NB4 (cell line): ENCODE measurements around the gene ALX4.

Source experiments
- CTCF ChIP-seq: IDR thresholded peaks from one replicate; pipeline ENCODE4 v1.5.1; 2012; ENCODE audit warnings: low read depth, low read length
- MYC ChIP-seq: IDR thresholded peaks from 2 replicates; pipeline ENCODE4 v1.6.1; 2011; ENCODE audit warnings: low read depth, low read length
- POLR2A ChIP-seq: IDR thresholded peaks from 2 replicates; pipeline ENCODE4 v1.6.1; 2011; ENCODE audit warnings: mild to moderate bottlenecking; ENCODE audit not compliant: insufficient read length; ENCODE audit errors: extremely low read depth

- TF ChIP-seq CTCF (no peak), POLR2A (no peak), MYC (no peak)
These were observed 48.8 kb upstream of the ALX4 start for GRCh38 chr11:44358713-44359112.
